GM21723 (cell line): ENCODE results near the gene ISM1.

Experiments
- ATAC-seq: cut with Tn5 transposase; IDR thresholded peaks from one replicate; pipeline ENCODE4 v1.9.1; 2021; ENCODE audit warnings: mild to moderate bottlenecking, moderate library complexity; ENCODE audit not compliant: unreplicated experiment

Gene ISM1

GRCh38 chr20:13220904-13221297, at the start of gene ISM1:
TSS of gene ISM1 (plus strand) at chr20:13221274. CDS start at chr20:13221777, 503 bp downstream.
- peak; percentile 11 for ATAC-seq

GRCh38 chr20:13173201-13173600, 47.9 kb upstream of the ISM1 start:
- ATAC-seq: no peak

GRCh38 chr20:13174402-13174801, 46.7 kb upstream of the ISM1 start:
- ATAC-seq: no peak

- no peak for ATAC-seq
These were observed 39.8 kb upstream of the ISM1 start for GRCh38 chr20:13180986-13181889.

- ATAC-seq: no peak
These were observed 38.1 kb upstream of the ISM1 start for GRCh38 chr20:13183005-13183404.

GRCh38 chr20:13186043-13186774, 34.9 kb upstream of the ISM1 start:
- no peak for ATAC-seq

GRCh38 chr20:13187899-13188298, 33.2 kb upstream of the ISM1 start:
- no peak for ATAC-seq

- no peak for ATAC-seq
These were observed 21.8 kb upstream of the ISM1 start for GRCh38 chr20:13199279-13199678.

GRCh38 chr20:13200767-13201500, 20.1 kb upstream of the ISM1 start:
- no peak for ATAC-seq

GRCh38 chr20:13202565-13202964, 18.5 kb upstream of the ISM1 start:
- no peak for ATAC-seq

GRCh38 chr20:13205425-13205824, 15.6 kb upstream of the ISM1 start:
- ATAC-seq: no peak

- no peak for ATAC-seq
These were observed 15.1 kb upstream of the ISM1 start for GRCh38 chr20:13205848-13206434.

- no peak for ATAC-seq
These were observed 14.1 kb upstream of the ISM1 start for GRCh38 chr20:13207016-13207415.

- no peak for ATAC-seq
These were observed 9.0 kb upstream of the ISM1 start for GRCh38 chr20:13211956-13212618.

- ATAC-seq: no peak
These were observed 8.3 kb upstream of the ISM1 start for GRCh38 chr20:13212750-13213149.

- ATAC-seq: no peak
These were observed 7.7 kb upstream of the ISM1 start for GRCh38 chr20:13213335-13213734.

GRCh38 chr20:13216533-13216932, 4.5 kb upstream of the ISM1 start:
- ATAC-seq: no peak

GRCh38 chr20:13219327-13220193, 1.5 kb upstream of the ISM1 start:
- no peak for ATAC-seq

GRCh38 chr20:13220194-13220903, 725 bp upstream of the ISM1 start:
- no peak for ATAC-seq
